ENCODE data around the gene PPFIA1.

DNA sequence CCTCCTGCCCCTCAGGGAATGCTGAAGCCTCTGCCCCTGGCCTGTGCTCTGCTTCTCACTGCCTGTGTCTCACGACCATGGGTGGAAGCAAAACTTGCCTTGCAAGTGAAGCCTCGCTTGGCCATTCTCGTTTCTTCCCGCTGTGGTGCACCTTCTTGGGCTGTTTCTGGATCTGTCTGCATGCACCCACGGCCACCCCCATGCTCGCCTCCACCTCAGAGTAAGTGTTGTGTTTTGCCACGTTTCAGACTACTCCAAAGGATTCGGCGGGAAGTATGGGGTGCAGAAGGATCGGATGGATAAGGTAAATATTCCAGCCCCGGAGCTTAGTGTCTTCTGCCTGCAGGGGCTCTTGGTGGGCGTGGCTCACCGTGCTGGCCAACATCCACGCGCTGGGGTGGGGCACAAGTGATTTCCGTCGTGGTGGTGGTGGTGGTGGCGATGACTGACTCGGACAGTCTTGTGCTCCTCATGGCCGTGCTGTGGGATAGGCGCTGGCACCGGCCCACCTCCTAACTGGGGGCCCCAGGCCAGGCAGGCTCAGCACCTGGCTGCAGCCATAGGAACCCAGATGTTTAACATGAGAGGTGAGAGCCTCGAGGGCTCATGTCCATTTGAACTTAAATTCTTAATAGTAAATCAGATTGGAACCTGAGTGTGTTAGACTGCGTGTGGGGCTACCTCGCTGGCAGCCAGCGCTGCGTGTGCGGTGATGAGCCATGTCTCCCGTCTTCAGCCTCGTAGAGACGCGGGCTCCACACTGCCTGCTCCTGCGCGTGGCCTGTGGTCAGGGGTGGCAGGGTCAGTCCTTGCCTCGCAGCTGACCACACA, 152.4 kb downstream of the PPFIA1 start:
- TF ChIP-seq POLR2AphosphoS5 (IDR thresholded peaks at IDR 0.05; ENCODE audit: low read depth) (no peak), GABPA (IDR thresholded peaks at IDR 0.05; ENCODE audit: low read depth) (no peak)
- TF ChIP-seq, protein P1, sequence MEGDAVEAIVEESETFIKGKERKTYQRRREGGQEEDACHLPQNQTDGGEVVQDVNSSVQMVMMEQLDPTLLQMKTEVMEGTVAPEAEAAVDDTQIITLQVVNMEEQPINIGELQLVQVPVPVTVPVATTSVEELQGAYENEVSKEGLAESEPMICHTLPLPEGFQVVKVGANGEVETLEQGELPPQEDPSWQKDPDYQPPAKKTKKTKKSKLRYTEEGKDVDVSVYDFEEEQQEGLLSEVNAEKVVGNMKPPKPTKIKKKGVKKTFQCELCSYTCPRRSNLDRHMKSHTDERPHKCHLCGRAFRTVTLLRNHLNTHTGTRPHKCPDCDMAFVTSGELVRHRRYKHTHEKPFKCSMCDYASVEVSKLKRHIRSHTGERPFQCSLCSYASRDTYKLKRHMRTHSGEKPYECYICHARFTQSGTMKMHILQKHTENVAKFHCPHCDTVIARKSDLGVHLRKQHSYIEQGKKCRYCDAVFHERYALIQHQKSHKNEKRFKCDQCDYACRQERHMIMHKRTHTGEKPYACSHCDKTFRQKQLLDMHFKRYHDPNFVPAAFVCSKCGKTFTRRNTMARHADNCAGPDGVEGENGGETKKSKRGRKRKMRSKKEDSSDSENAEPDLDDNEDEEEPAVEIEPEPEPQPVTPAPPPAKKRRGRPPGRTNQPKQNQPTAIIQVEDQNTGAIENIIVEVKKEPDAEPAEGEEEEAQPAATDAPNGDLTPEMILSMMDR (IDR thresholded peaks at IDR 0.05; ENCODE audit: insufficient read depth, low read length): no peak

All from HL-60 (cell line).